Type B pancreatic cell (in vitro differentiated cells): Measurements from ENCODE around the gene UBB. TPM values are rescaled to one million over a fixed set of nuclear protein-coding genes. Genes with fewer than 3 reads are reported as not detected.
"Not testable (repeated sequence)": the region's sequence is repeated elsewhere in the genome, so short reads cannot be mapped to it uniquely, and the experiment has no call there.

ENCODE experiments used
- DNase-seq: peaks from one replicate; pipeline ENCODE4 v3.0.0; 2021; ENCODE audit warnings: mixed read lengths; ENCODE audit not compliant: unreplicated experiment; ENCODE audit errors: extremely low spot score
- H3K27ac Mint-ChIP-seq: 2 replicates; pipeline ENCODE4 v1.8.0; 2021; ENCODE audit warnings: mild to moderate bottlenecking, mixed read lengths
- H3K27me3 Mint-ChIP-seq: 2 replicates; pipeline ENCODE4 v1.8.0; 2021; ENCODE audit warnings: mixed read lengths
- H3K36me3 Mint-ChIP-seq: 2 replicates; pipeline ENCODE4 v1.8.0; 2021; ENCODE audit warnings: mixed read lengths
- H3K4me1 Mint-ChIP-seq: one replicate; pipeline ENCODE4 v1.8.0; 2021; ENCODE audit warnings: mixed read lengths; ENCODE audit not compliant: unreplicated experiment
- H3K4me3 Mint-ChIP-seq: 2 replicates; pipeline ENCODE4 v1.8.0; 2021; ENCODE audit warnings: mild to moderate bottlenecking, mixed read lengths
- H3K9me3 Mint-ChIP-seq: 2 replicates; pipeline ENCODE4 v1.8.0; 2021; ENCODE audit warnings: mixed read lengths
- CTCF ChIP-seq: fragments of 200-600 bp; sonication (generic); conservative IDR thresholded peaks from 2 replicates; pipeline ENCODE4 v1.5.0; 2021; ENCODE audit warnings: antibody characterized with exemption, mild to moderate bottlenecking
- total RNA-seq: library from RNA; stranded (reverse); gene quantifications from 2 replicates; pipeline ENCODE4 v1.2.1, GENCODE V29; 2021; ENCODE audit warnings: low replicate concordance

UBB gene
- total RNA-seq, 1 donor from 2014 or later = 1,802 TPM

- peaks cover 39% of the 10 kb centered on the region for H3K36me3 Mint-ChIP-seq
- H3K9me3 Mint-ChIP-seq = no peaks in the 10 kb centered on the region
- H3K4me1 Mint-ChIP-seq = peaks cover 38% of the 10 kb centered on the region
- H3K4me3 Mint-ChIP-seq = peak overlapping the region; percentile 80
- H3K27ac Mint-ChIP-seq = peak overlapping the region; percentile 6
- no peak for TF ChIP-seq CTCF
- no peak for DNase-seq
- H3K27me3 Mint-ChIP-seq = peaks cover 4% of the 10 kb centered on the region
These were observed 2.9 kb downstream of the UBB start for GRCh38 chr17:16383772-16384287.

DNA sequence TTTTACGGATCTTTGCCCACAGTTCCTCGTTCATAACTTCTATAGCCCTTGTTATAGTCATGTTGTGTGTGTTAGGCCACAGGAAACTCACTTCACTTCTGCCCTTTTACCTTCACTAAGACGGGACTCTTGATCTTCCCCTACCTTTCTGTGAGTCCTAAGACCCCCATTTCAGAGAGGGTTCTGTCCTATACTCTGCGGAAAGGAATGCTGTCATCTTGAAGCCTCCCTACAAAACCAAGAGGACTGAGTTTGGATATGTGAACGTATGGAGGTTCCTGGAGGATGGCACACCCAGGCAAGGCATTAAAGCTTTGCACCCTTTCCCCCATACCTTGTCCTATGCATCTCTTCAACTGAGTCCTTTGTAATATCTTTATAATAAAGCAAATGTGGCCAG, 3.7 kb downstream of the UBB start:
- no peak for DNase-seq
- Mint-ChIP-seq H3K4me1 (peaks cover 38% of the 10 kb centered on the region), H3K36me3 (peaks cover 39% of the 10 kb centered on the region), H3K4me3 (peak overlapping the region; percentile 80), H3K9me3 (no peaks in the 10 kb centered on the region), H3K27ac (peak overlapping the region; percentile 6), H3K27me3 (peaks cover 4% of the 10 kb centered on the region)
- TF ChIP-seq CTCF = no peak

- H3K27ac Mint-ChIP-seq = peak overlapping the region; percentile 89
- peaks cover 32% of the 10 kb centered on the region for H3K36me3 Mint-ChIP-seq
- H3K27me3 Mint-ChIP-seq, H3K9me3 Mint-ChIP-seq, DNase-seq: not testable (repeated sequence)
- peak overlapping the region; percentile 95 for H3K4me3 Mint-ChIP-seq
- H3K4me1 Mint-ChIP-seq = peaks cover 32% of the 10 kb centered on the region
These were observed 5.2 kb downstream of the UBB start for GRCh38 chr17:16386126-16386507.

DNA sequence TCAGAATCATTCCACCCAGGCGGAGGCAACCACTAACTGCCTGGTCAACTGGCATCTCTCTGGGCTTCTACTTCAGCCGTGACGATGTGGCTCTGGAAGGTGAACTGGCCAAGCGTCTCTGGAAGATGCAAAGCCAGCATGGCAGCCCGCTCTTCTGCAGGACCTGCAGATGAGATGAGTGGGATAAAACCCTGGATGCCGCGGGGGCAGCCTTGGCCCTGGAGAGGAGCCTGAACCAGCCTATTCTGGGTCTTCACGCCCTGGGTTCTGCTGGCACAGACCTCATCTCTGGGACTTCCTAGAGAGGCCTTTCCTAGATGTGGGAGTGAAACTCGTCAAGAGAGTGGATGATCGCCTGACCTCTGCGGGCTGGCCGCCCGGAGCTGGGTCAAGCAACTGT, 10.6 kb downstream of the UBB start:
- Mint-ChIP-seq H3K4me3 (no peak overlapping the region), H3K9me3 (no peaks in the 10 kb centered on the region), H3K4me1 (peaks cover 8% of the 10 kb centered on the region), H3K27ac (no peak overlapping the region), H3K36me3 (no peaks in the 10 kb centered on the region), H3K27me3 (no peaks in the 10 kb centered on the region)
- DNase-seq = no peak
- TF ChIP-seq CTCF = no peak

DNA sequence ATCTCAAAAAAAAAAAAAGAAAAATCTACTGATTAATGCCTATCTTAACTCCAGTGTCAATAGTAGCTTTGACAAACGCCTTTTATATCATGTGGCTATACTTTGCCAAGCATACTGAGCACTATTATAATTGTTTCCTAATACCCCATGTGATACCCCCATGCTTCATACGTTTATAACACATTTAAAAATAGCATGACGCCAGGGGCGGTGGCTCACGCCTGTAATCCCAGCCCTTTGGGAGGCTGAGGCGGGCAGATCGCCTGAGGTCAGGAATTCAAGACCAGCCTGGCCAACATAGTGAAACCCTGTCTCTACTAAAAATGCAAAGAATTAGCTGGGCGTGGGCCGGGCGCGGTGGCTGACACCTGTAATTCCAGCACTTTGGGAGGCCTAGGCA, 11.6 kb downstream of the UBB start:
- H3K27ac Mint-ChIP-seq, H3K4me1 Mint-ChIP-seq, H3K4me3 Mint-ChIP-seq, H3K27me3 Mint-ChIP-seq, H3K36me3 Mint-ChIP-seq, DNase-seq, H3K9me3 Mint-ChIP-seq: not testable (repeated sequence)

- H3K36me3 Mint-ChIP-seq, H3K27me3 Mint-ChIP-seq, H3K27ac Mint-ChIP-seq, H3K9me3 Mint-ChIP-seq, DNase-seq, H3K4me3 Mint-ChIP-seq: not testable (repeated sequence)
- peaks cover 16% of the 10 kb centered on the region for H3K4me1 Mint-ChIP-seq
These were observed 15.0 kb downstream of the UBB start for GRCh38 chr17:16395887-16396286.

DNA sequence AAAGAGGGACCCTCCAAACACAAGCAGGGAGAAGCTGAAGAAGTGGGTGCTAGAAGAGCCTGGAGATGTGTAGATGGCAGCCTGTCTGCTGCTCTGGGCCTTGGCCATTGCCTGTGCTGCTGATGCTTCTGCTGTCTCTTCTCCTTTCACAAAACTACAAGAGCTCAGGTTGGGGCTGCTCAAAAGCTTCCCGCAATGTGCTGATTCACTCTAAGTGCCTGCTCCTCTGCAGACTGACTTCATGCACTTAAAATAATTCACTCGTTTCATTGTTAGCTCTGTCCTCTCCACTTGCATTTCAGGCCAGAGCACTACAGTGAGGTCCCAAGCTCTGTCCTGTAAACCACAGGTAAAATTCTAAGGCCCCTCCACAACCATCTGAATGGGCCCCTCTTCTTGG, 15.8 kb downstream of the UBB start:
- DNase-seq, H3K27ac Mint-ChIP-seq, H3K9me3 Mint-ChIP-seq, H3K4me3 Mint-ChIP-seq, H3K27me3 Mint-ChIP-seq, H3K36me3 Mint-ChIP-seq: not testable (repeated sequence)
- peaks cover 16% of the 10 kb centered on the region for H3K4me1 Mint-ChIP-seq
